ENCODE results near the gene CCHCR1. TPM values are rescaled to one million over a fixed set of nuclear protein-coding genes. Genes with fewer than 3 reads are reported as not detected.
"Not testable (repeated sequence)": the region's sequence is repeated elsewhere in the genome, so short reads cannot be mapped to it uniquely, and the experiment has no call there.

Gene CCHCR1
- total and polyA plus RNA-seq, 7 donors, result 8.7 to 39.3 (median 13.7) TPM

DNA sequence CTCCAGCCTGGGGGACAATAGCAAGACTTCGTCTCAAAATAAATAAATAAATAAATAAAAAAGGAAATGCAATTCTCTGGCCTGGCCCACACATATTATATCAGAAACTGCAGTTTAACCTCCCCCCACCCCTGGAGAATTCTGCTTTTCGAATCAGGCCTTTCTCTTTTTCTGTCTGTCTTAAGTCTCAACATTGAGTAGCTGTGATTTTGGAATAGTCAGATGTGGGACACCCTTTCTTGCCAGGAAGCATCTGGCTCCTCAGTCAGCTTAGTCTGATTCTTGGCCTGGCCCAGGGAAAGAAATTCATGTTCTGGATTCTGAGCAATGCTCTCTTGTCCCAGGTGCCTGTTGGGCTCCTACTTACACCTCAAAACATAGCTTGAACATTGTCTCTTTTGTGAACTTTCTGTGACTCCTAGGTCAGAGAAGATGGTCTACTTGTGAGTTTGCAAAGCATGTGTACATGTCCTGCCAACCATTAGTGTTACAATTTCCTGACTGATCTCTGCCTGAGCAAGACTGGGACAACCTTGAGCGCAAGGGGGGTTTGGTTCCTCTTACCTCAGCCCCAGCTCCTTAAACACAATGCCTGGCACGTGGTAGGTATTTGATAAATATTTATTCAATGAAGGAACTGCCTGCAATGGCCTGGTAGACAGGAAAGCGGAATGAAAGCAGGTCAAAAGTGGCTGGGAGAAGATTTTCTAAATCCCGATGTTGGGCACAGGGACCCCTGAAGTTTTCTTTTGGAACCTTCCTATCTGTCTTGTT lies 36.6 kb upstream of the CCHCR1 start:
- Histone ChIP-seq H3K4me1 (peaks cover 0 to 13% (median 7%) of the 10 kb centered on the region in 4 donors), H3K9me3 (no peaks in the 10 kb centered on the region), H3K4me3 (no peak overlapping the region), H3K36me3 (no peaks in the 10 kb centered on the region), H3K27me3 (no peaks in the 10 kb centered on the region), H3K27ac (no peak overlapping the region)
- 75 to 80% methylated on average over 6 of the region's 6 CpGs for WGBS, 2 donors
- DNase-seq, result no peak
- no peak for TF ChIP-seq POLR2AphosphoS5 (IDR thresholded peaks at IDR 0.05)
- intact Hi-C loops (cut with DNase I), result no loop called here

DNA sequence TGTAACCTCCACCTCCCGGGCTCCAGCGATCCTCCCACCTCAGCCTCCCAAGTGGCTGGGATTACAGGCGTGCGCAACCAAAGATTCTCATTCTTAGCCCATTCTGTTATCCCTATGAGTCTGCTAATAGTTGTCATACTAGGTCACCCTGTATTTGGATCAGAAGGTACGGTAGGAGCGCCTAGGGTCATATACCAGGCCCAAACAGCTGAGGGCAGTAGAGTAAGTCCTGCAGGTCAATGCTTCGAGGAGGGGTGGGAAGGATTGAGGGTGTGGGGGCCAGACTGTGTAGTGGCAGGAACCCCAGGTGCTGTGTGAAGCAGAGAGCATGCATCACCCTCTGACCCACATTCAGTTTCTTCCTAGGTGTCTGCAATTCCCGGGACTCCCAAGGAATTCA lies 35.6 kb upstream of the CCHCR1 start:
- 71 to 80% methylated on average over 8 of the region's 8 CpGs for WGBS, 2 donors
- Histone ChIP-seq H3K27me3 (no peaks in the 10 kb centered on the region), H3K9me3 (no peaks in the 10 kb centered on the region), H3K36me3 (no peaks in the 10 kb centered on the region), H3K4me3 (no peak overlapping the region), H3K27ac (no peak overlapping the region), H3K4me1 (peaks cover 0 to 11% (median 5%) of the 10 kb centered on the region in 4 donors)
- intact Hi-C loops (cut with DNase I), result no loop called here
- DNase-seq, result no peak
- TF ChIP-seq POLR2AphosphoS5 (IDR thresholded peaks at IDR 0.05), result no peak
- TF ChIP-seq, protein P1, sequence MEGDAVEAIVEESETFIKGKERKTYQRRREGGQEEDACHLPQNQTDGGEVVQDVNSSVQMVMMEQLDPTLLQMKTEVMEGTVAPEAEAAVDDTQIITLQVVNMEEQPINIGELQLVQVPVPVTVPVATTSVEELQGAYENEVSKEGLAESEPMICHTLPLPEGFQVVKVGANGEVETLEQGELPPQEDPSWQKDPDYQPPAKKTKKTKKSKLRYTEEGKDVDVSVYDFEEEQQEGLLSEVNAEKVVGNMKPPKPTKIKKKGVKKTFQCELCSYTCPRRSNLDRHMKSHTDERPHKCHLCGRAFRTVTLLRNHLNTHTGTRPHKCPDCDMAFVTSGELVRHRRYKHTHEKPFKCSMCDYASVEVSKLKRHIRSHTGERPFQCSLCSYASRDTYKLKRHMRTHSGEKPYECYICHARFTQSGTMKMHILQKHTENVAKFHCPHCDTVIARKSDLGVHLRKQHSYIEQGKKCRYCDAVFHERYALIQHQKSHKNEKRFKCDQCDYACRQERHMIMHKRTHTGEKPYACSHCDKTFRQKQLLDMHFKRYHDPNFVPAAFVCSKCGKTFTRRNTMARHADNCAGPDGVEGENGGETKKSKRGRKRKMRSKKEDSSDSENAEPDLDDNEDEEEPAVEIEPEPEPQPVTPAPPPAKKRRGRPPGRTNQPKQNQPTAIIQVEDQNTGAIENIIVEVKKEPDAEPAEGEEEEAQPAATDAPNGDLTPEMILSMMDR (IDR thresholded peaks at IDR 0.05), result no peak
- TF ChIP-seq POLR2A (IDR thresholded peaks at IDR 0.05), result no peak
- no peak for TF ChIP-seq EP300 (IDR thresholded peaks at IDR 0.05)

DNA sequence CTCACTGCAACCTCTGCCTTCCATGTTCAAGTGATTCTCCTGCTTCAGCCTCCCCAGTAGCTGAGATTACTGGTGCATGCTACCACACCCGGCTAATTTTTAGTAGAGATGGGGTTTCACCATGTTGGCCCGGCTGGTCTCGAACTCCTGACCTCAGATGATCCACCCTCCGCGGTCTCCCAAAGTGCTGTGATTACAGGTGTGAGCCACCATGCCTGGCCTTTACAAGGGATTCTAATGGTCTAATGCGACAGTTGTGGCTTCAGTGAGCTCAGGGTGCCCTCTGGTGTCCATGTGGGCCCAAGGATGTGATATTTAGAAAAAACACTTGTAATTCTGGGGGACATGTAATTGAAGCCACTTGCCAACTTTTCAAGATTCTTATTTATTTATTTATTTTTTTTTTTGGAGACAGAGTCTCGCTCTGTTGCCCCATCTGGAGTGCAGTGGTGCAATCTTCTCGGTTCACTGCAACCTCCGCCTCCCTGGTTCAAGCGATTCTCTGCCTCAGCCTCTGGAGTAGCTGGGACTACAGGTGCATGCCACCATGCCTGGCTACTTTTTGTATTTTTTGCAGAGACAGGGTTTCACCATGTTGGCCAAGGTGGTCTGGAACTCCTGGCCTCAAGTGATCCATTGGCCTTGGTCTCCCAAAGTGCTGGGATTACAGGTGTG lies 35.0 kb upstream of the CCHCR1 start:
- not testable (repeated sequence) for H3K9me3 ChIP-seq, H3K4me3 ChIP-seq, H3K36me3 ChIP-seq, H3K27me3 ChIP-seq, H3K27ac ChIP-seq, H3K4me1 ChIP-seq
- peak; percentile 76 for DNase-seq
- 44 to 57% methylated on average over 10 of the region's 10 CpGs for WGBS, 2 donors
- intact Hi-C loops (cut with DNase I), result loop anchor here (1.0 kb wide), 1 partner anchor 55 kb away; no protein-coding TSS in a partner anchor
- TF ChIP-seq, protein P1 (IDR thresholded peaks at IDR 0.05), result peak in 3 of 4 experiments; percentile 56 to 66 (median 61)

DNA sequence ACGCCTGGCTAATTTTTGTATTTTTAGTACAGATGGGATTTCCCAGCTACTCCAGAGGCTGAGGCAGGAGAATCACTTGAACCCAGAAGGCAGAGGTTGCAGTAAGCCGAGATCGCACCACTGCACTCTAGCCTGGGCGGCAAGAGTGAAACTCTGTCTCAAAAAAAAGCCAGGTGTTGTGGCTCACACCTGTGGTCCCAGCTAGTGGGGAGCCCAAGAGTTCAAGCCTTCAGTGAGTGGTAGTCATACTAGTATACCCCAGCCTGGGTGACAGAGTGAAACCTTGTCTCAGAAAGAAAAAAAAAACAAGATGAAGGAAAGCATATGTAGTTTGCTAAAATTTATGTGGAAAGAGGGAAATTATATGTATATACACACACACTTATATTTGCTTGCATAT lies 32.9 kb upstream of the CCHCR1 start:
- H3K4me3 ChIP-seq, result no peak overlapping the region

DNA sequence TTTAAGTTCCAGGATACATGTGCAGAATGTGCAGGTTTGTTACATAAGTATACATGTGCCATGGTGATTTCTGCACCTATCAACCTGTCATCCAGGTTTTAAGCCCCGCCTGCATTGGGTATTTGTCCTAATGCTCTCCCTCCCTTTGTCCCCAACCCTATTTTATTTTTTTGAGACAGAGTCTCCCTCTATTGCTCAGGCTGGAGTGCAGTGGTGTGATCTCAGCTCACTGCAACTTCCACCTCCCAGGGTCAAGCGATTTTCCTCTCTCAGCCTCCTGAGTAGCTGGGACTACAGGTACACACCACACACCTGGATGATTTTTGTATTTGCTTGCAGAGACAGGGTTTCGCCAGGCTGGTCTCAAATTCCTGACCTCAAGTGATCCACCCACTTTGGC lies 31.6 kb upstream of the CCHCR1 start:
- H3K9me3 ChIP-seq, H3K4me3 ChIP-seq: not testable (repeated sequence)
- 73 to 90% methylated on average over 3 of the region's 3 CpGs for WGBS, 2 donors

More for the DNA sequence above, 32.9 kb upstream of the CCHCR1 start:
- no peaks in the 10 kb centered on the region for H3K27me3 ChIP-seq
- no peak for TF ChIP-seq EP300 (IDR thresholded peaks at IDR 0.05)
- no peak for TF ChIP-seq POLR2A (IDR thresholded peaks at IDR 0.05)
- no peak for TF ChIP-seq POLR2AphosphoS5 (IDR thresholded peaks at IDR 0.05)
- TF ChIP-seq, protein P1 (IDR thresholded peaks at IDR 0.05), result no peak
- no peaks in the 10 kb centered on the region for H3K36me3 ChIP-seq
- DNase-seq, result no peak
- no peak overlapping the region for H3K27ac ChIP-seq
- H3K9me3 ChIP-seq, result no peaks in the 10 kb centered on the region
- intact Hi-C loops (cut with DNase I), result no loop called here
- H3K4me1 ChIP-seq, result peaks cover 0 to 8% (median 0%) of the 10 kb centered on the region in 4 donors
- 77 to 89% methylated on average over 4 of the region's 4 CpGs for WGBS, 2 donors

More for the DNA sequence above, 31.6 kb upstream of the CCHCR1 start:
- intact Hi-C loops (cut with DNase I); H3K36me3 ChIP-seq; H3K27me3 ChIP-seq; DNase-seq; H3K4me1 ChIP-seq; H3K27ac ChIP-seq: not testable (repeated sequence)
